Mesothelial cell of epicardium (in vitro differentiated cells): ENCODE results near the gene RNF26. TPM values are rescaled to one million over a fixed set of nuclear protein-coding genes. Genes with fewer than 3 reads are reported as not detected.
"Not testable (repeated sequence)": the region's sequence is repeated elsewhere in the genome, so short reads cannot be mapped to it uniquely, and the experiment has no call there.

ENCODE experiments used
- DNase-seq, 2 experiments: peaks; one replicate each; pipeline ENCODE4 v3.0.0; 2021; ENCODE audit warnings: low spot score in 2 of 2; ENCODE audit not compliant: unreplicated experiment in 2 of 2
- H3K27ac Mint-ChIP-seq: 2 replicates; pipeline ENCODE4 v1.8.0; 2021; ENCODE audit warnings: mixed read lengths
- H3K27me3 Mint-ChIP-seq: 2 replicates; pipeline ENCODE4 v1.8.0; 2021; ENCODE audit warnings: low read depth, mixed read lengths
- H3K36me3 Mint-ChIP-seq: 2 replicates; pipeline ENCODE4 v1.8.0; 2021; ENCODE audit warnings: mixed read lengths
- H3K4me1 Mint-ChIP-seq: 2 replicates; pipeline ENCODE4 v1.8.0; 2021; ENCODE audit warnings: mixed read lengths
- H3K4me3 Mint-ChIP-seq: 2 replicates; pipeline ENCODE4 v1.8.0; 2021; ENCODE audit warnings: mild to moderate bottlenecking, moderate library complexity, mixed read lengths
- H3K9me3 Mint-ChIP-seq: 2 replicates; pipeline ENCODE4 v1.8.0; 2021; ENCODE audit warnings: mixed read lengths
- CTCF ChIP-seq: fragments of 200-600 bp; sonication (generic); IDR thresholded peaks from one replicate; pipeline ENCODE4 v1.5.0; 2021; ENCODE audit warnings: antibody characterized with exemption; ENCODE audit not compliant: unreplicated experiment
- total RNA-seq: library from RNA; stranded (reverse); gene quantifications from 3 replicates; pipeline ENCODE4 v1.2.1, GENCODE V29; 2021

Gene RNF26
- total RNA-seq, 1 donor from 2014 or later: 36.2 TPM

- H3K27me3 Mint-ChIP-seq: peaks cover 2% of the 10 kb centered on the region
- peaks cover 27% of the 10 kb centered on the region for H3K4me1 Mint-ChIP-seq
- H3K27ac Mint-ChIP-seq: no peak overlapping the region
- TF ChIP-seq CTCF: no peak
- H3K9me3 Mint-ChIP-seq: no peaks in the 10 kb centered on the region
- DNase-seq: no peak
- no peak overlapping the region for H3K4me3 Mint-ChIP-seq
- no peaks in the 10 kb centered on the region for H3K36me3 Mint-ChIP-seq
Observed at GRCh38 chr11:119380160-119380826, 46.0 kb downstream of the RNF26 start.

DNA sequence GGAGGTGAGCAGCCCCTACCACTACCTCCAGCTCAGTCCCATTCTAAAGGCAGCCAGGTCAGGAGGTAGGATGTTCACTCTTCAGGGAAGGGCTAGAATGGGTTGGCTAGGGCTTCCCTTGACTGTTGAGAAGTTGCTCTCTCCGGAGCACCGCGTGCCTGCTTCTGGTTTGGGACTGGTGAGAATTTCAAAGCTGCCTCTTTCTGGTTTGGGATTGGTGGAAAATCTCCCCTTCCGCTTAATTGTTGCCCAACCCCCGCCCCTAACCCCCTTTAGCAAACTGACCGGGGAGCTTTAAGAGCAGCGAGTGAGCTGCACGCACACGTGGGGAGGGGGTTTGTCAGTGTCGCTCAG lies 46.5 kb downstream of the RNF26 start:
- Mint-ChIP-seq H3K27ac (no peak overlapping the region), H3K27me3 (peaks cover 2% of the 10 kb centered on the region), H3K4me3 (no peak overlapping the region), H3K36me3 (no peaks in the 10 kb centered on the region), H3K9me3 (no peaks in the 10 kb centered on the region), H3K4me1 (peaks cover 22% of the 10 kb centered on the region)
- DNase-seq: no peak
- TF ChIP-seq CTCF: no peak

DNA sequence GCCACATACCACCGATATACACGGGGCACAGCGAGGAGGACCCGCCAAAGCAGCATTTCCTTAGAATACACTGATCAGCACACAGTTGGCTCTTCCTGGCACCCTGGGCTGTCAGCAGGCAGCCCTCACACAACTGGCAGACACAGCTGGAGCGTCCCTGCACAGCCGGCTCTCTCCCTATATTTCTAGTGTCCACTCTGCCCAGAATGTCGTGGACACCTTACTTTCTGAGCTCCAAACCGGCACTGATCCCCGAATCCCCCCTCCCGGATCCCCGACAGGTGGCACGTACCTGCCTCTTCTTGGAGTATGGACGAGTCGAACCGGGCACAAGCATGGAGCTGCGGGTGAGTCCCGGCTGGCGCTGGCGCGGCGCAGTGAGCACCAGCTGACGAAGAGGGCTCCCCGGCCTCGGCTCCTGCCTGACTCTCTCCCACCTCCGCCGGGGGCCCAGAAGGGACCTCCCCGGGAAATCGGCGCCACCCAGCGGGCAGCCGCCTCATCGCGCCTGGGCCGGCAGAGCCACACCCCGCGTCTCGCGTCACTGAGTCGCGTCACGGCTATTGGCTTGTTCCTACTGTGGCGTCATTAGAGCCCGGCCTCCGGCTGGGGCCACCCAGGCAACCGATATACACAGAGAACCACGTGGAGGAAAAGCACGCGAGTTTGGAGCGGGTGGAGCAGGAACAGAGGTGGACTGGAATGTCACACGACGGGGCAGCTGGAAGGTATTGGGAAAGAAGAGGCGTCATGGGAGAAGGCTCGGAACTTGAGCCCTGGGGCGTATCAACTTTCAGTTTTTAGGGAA lies 47.1 kb downstream of the RNF26 start, which contains the start of gene USP2:
TSS of gene USP2 (minus strand) at position 510 of the 808 bp plus-strand sequence. CDS start 8,210 bp downstream, outside the sequence.
- DNase-seq: peak; percentile 96 to 99
- TF ChIP-seq CTCF: peak; percentile 91
- no peaks in the 10 kb centered on the region for H3K9me3 Mint-ChIP-seq
- no peak within 1 kb of the TSS for H3K4me3 Mint-ChIP-seq
- H3K27ac Mint-ChIP-seq: no peak within 1 kb of the TSS
- H3K36me3 Mint-ChIP-seq: no peaks in the 10 kb centered on the region
- peaks cover 2% of the 10 kb centered on the region for H3K27me3 Mint-ChIP-seq
- peaks cover 17% of the 10 kb centered on the region for H3K4me1 Mint-ChIP-seq

DNA sequence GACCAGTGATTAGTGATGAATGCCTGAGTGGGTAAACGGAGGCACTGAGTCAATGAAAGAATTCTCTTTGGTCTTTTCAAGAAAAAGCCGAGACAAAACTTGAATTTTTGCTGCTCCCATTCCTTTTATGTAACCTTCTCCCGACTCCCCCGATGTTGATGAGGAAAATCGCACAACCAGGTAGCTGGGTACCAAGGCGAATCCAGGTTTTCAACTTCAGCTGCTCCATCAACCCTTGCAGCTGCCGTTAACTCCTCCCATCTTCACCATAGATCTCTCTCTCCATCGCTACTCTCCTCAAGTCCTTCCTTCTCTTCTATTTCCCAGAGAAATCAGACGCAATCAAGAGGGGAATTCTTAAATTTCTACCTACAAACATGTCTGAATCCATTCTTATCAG lies 47.8 kb downstream of the RNF26 start:
- no peak overlapping the region for H3K27ac Mint-ChIP-seq
- TF ChIP-seq CTCF: no peak
- no peak for DNase-seq
- H3K36me3 Mint-ChIP-seq: no peaks in the 10 kb centered on the region
- peaks cover 13% of the 10 kb centered on the region for H3K4me1 Mint-ChIP-seq
- H3K9me3 Mint-ChIP-seq: no peaks in the 10 kb centered on the region
- no peak overlapping the region for H3K4me3 Mint-ChIP-seq
- H3K27me3 Mint-ChIP-seq: peaks cover 2% of the 10 kb centered on the region

DNA sequence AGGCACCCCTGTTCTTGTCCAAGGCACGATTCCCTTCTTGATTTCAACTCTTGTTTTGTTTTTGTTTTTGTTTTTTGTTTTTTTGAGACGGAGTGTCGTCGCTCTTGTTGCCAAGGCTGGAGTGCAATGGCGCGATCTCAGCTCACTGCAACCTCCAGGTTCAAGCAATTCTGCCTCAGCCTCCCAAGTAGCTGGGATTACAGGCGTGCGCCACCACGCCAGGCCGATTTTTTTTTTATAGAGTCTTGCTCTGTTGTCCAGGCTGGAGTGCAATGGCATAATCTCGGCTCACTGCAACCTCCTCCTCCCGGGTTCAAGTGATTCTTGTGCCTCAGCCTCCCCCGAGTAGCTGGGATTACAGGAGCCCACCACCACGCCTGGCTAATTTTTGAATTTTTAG lies 48.2 kb downstream of the RNF26 start:
- not testable (repeated sequence) for H3K27ac Mint-ChIP-seq, H3K9me3 Mint-ChIP-seq, H3K27me3 Mint-ChIP-seq, H3K4me3 Mint-ChIP-seq, H3K36me3 Mint-ChIP-seq
- H3K4me1 Mint-ChIP-seq: peaks cover 13% of the 10 kb centered on the region
- peak in 1 of 2 experiments; percentile 3 for DNase-seq

DNA sequence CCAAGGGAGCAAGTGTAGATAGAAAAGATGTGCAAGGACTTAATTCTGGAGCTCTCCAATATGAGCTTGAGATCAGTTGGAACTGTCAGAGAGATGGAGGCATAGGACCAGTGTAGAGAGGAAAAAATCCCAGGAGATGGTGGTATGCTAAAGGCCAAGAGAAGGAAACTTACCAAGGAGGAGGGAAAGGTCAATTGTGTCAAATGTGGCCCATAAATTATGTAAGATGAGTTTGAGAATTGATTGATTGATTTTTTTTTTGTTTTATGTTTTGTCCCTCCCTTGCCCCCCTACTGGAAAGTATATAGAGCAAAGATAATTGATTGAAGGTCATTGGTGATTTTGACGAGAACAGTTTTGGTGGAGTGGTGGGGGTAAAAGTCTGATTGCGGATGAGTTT lies 50.0 kb downstream of the RNF26 start:
- Mint-ChIP-seq H3K27ac (no peak overlapping the region), H3K36me3 (no peaks in the 10 kb centered on the region), H3K9me3 (no peaks in the 10 kb centered on the region), H3K4me3 (no peak overlapping the region), H3K27me3 (peaks cover 2% of the 10 kb centered on the region), H3K4me1 (peaks cover 2% of the 10 kb centered on the region)
- no peak for TF ChIP-seq CTCF
- DNase-seq: peak in 1 of 2 experiments; percentile 25
